Measurements from ENCODE around the gene S100G. TPM values are rescaled to one million over a fixed set of nuclear protein-coding genes. Genes with fewer than 3 reads are reported as not detected.

The S100G gene
- total RNA-seq, 4 donors from 2014 or later, result not detected

- intact Hi-C loops (cut with DNase I), result no loop called here
- Histone ChIP-seq H3K4me3 (replicated peaks in 1 of 3) (no peak overlapping the region), H3K36me3 (no peaks in the 10 kb centered on the region), H3K4me1 (no peaks in the 10 kb centered on the region), H3K27me3 (no peaks in the 10 kb centered on the region), H3K9me3 (no peaks in the 10 kb centered on the region), H3K27ac (no peak overlapping the region)
- WGBS, 2 donors, result 95 to 97% methylated on average over 6 of the region's 6 CpGs
- no peak for DNase-seq
- TF ChIP-seq POLR2A (IDR thresholded peaks at IDR 0.05), result no peak
- no peak for TF ChIP-seq CTCF (IDR thresholded peaks at IDR 0.05)
Observed at GRCh38 chrX:16699389-16699788, 49.4 kb downstream of the S100G start.

- Histone ChIP-seq H3K4me3 (replicated peaks in 1 of 3) (no peak overlapping the region), H3K36me3 (no peaks in the 10 kb centered on the region), H3K4me1 (no peaks in the 10 kb centered on the region), H3K27me3 (no peaks in the 10 kb centered on the region), H3K27ac (no peak overlapping the region), H3K9me3 (no peaks in the 10 kb centered on the region)
- WGBS, 2 donors, result 75 to 83% methylated on average over 2 of the region's 2 CpGs
- no peak for DNase-seq
- TF ChIP-seq CTCF (IDR thresholded peaks at IDR 0.05), result no peak
- TF ChIP-seq POLR2A (IDR thresholded peaks at IDR 0.05), result no peak
- intact Hi-C loops (cut with DNase I), result no loop called here
Observed at GRCh38 chrX:16700734-16701133, 50.8 kb downstream of the S100G start.

- Histone ChIP-seq H3K36me3 (no peaks in the 10 kb centered on the region), H3K4me1 (no peaks in the 10 kb centered on the region), H3K9me3 (no peaks in the 10 kb centered on the region), H3K27me3 (no peaks in the 10 kb centered on the region), H3K4me3 (replicated peaks in 1 of 3) (no peak overlapping the region), H3K27ac (no peak overlapping the region)
- no peak for DNase-seq
- 91 to 94% methylated on average over 15 of the region's 15 CpGs for WGBS, 2 donors
- intact Hi-C loops (cut with DNase I), result no loop called here
- TF ChIP-seq CTCF (IDR thresholded peaks at IDR 0.05) (no peak), POLR2A (IDR thresholded peaks at IDR 0.05) (no peak)
Observed at GRCh38 chrX:16702700-16703599, 53.0 kb downstream of the S100G start.

MicroRNA genes within 50 kb of the gene (microRNA counts, 767-probe panel; counts per million panel counts)
- microRNA hsa-miR-548am-3p, result 3,812 to 4,541 counts per million in 2 donors

Small RNA genes lying within 50 kb of the gene (microRNA-seq; reads per million reads assigned to microRNA genes)
- not detected for gene MIR548AM

Small RNA genes lying within 50 kb of the gene (small RNA-seq; reads per million reads assigned to genes)
- gene MIR548AM, result not detected

Other genes with a start within 250 kb of the S100G start
- 10 to 100 TPM; 15.9 to 25.0 (median 19.3) TPM for gene CTPS2, start 62.5 kb downstream of the S100G start, total RNA-seq
- gene SYAP1, start 69.5 kb downstream of the S100G start, total RNA-seq, result 10 to 100 TPM; 24.7 to 34.2 (median 31.0) TPM
- 10 to 100 TPM; 14.7 to 17.9 (median 16.3) TPM for gene TXLNG, start 136.3 kb downstream of the S100G start, total RNA-seq
- gene RBBP7, start 220.2 kb downstream of the S100G start, total RNA-seq, result 10 to 100 TPM; 80.5 to 89.3 (median 86.3) TPM